ENCODE data around the gene C11orf24. TPM values are rescaled to one million over a fixed set of nuclear protein-coding genes. Genes with fewer than 3 reads are reported as not detected.

Gene C11orf24
- total RNA-seq, 1 experiment from 2014 or later: 37.8 TPM

GRCh38 chr11:68282141-68282860 lies 10.5 kb upstream of the C11orf24 start:
- H3K79me2 ChIP-seq (ENCODE audit: insufficient read depth, low read length): no peaks in the 10 kb centered on the region
- no peak overlapping the region for H3K4me3 ChIP-seq (replicated peaks in 1 of 2; ENCODE audit: low read depth in 1 of 2, low read length in 2 of 2)
- CTCF ChIA-PET: no interaction called here
- ATAC-seq: no peak
- no peak overlapping the region for H3K4me2 ChIP-seq (ENCODE audit: low read length)
- DNase-seq (ENCODE audit: low read depth, low spot score): no peak
- H3K9me3 ChIP-seq (ENCODE audit: control insufficient read depth in 1 of 2, insufficient read depth in 1 of 2, low read depth in 1 of 2, low read length in 2 of 2): no peaks in the 10 kb centered on the region
- H3K9me2 ChIP-seq (ENCODE audit: insufficient read depth): no peaks in the 10 kb centered on the region
- POLR2A ChIA-PET: no interaction called here
- H3K27ac ChIP-seq (ENCODE audit: low read depth, low read length): no peak overlapping the region
- no peak overlapping the region for H2AFZ ChIP-seq (ENCODE audit: low read depth, low read length, poor library complexity, severe bottlenecking)
- TF ChIP-seq ATF3 (IDR thresholded peaks at IDR 0.05): no peak
- no peak for TF ChIP-seq ZFX (IDR thresholded peaks at IDR 0.05)
- no peak for TF ChIP-seq ZBTB33 (IDR thresholded peaks at IDR 0.05; ENCODE audit: extremely low read depth, insufficient replicate concordance, low read length)
- no peak for TF ChIP-seq ZNF274 (IDR thresholded peaks at IDR 0.05; ENCODE audit: low read depth, low read length)
- TF ChIP-seq CEBPB (IDR thresholded peaks at IDR 0.05; ENCODE audit: low read depth): no peak
- TF ChIP-seq CTCF (IDR thresholded peaks at IDR 0.05 in 2 of 3, conservative IDR thresholded peaks at IDR 0.05 in 1 of 3; ENCODE audit: borderline replicate concordance in 1 of 3, insufficient read depth in 1 of 3, low read depth in 2 of 3, low read length in 2 of 3): no peak
- TF ChIP-seq REST (IDR thresholded peaks at IDR 0.05; ENCODE audit: low read depth): no peak
- TF ChIP-seq SRF (IDR thresholded peaks at IDR 0.05; ENCODE audit: low read depth): no peak
- no peak for TF ChIP-seq SIN3A (IDR thresholded peaks at IDR 0.05; ENCODE audit: low read depth)
- no peak for TF ChIP-seq EZH2 (IDR thresholded peaks at IDR 0.05)
- TF ChIP-seq CBX3 (IDR thresholded peaks at IDR 0.05; ENCODE audit: low read depth): no peak
- TF ChIP-seq FOSL1 (IDR thresholded peaks at IDR 0.05; ENCODE audit: low read depth): no peak
- TF ChIP-seq TCF7L2 (IDR thresholded peaks at IDR 0.05; ENCODE audit: borderline replicate concordance, extremely low read depth, insufficient read depth, insufficient read length): no peak
- no peak for TF ChIP-seq RAD21 (IDR thresholded peaks at IDR 0.05; ENCODE audit: low read depth)
- no peak for TF ChIP-seq EZH2phosphoT487 (IDR thresholded peaks at IDR 0.05; ENCODE audit: borderline replicate concordance)
- TF ChIP-seq YY1 (IDR thresholded peaks at IDR 0.05; ENCODE audit: extremely low read depth, insufficient replicate concordance, low read depth, low read length): no peak
- TF ChIP-seq JUND (IDR thresholded peaks at IDR 0.05): no peak
- no peak for TF ChIP-seq SP1 (IDR thresholded peaks at IDR 0.05; ENCODE audit: low read depth)
- no peak for TF ChIP-seq ELF1 (IDR thresholded peaks at IDR 0.05; ENCODE audit: borderline replicate concordance, low read depth)
- peaks cover 0 to 12% of the 10 kb centered on the region in 2 experiments; a peak in 2 of 4 replicates for H3K4me1 ChIP-seq (ENCODE audit: control insufficient read depth in 1 of 2, insufficient read depth in 2 of 2, low read length in 2 of 2)
- no peak overlapping the region for H3K9ac ChIP-seq (ENCODE audit: low read length)
- no peaks in the 10 kb centered on the region for H3K36me3 ChIP-seq (ENCODE audit: control insufficient read depth in 1 of 2, insufficient read depth in 2 of 2, low read length in 2 of 2)
- no peaks in the 10 kb centered on the region for H3K27me3 ChIP-seq (ENCODE audit: insufficient read depth, low read length)
- RAD21 ChIA-PET (ENCODE audit: low non-redundant PET in 1 of 2, low total read pairs in 2 of 2, uncharacterized antibody in 2 of 2, unreplicated experiment in 2 of 2): no interaction called here
- intact Hi-C loops (cut with micrococcal nuclease): no loop called here
- no TSS peak for BruUV-seq (replicated peaks)
- no peaks in the 10 kb centered on the region for H4K20me1 ChIP-seq (ENCODE audit: insufficient read depth)
